Kasumi-1 (cell line): ENCODE measurements around the gene DAG1.

Experiments used
- DNase-seq, 2 experiments: peaks; one replicate each; lab custom pipeline; 2025; lab: John Stamatoyannopoulos, UW

Gene DAG1

DNA sequence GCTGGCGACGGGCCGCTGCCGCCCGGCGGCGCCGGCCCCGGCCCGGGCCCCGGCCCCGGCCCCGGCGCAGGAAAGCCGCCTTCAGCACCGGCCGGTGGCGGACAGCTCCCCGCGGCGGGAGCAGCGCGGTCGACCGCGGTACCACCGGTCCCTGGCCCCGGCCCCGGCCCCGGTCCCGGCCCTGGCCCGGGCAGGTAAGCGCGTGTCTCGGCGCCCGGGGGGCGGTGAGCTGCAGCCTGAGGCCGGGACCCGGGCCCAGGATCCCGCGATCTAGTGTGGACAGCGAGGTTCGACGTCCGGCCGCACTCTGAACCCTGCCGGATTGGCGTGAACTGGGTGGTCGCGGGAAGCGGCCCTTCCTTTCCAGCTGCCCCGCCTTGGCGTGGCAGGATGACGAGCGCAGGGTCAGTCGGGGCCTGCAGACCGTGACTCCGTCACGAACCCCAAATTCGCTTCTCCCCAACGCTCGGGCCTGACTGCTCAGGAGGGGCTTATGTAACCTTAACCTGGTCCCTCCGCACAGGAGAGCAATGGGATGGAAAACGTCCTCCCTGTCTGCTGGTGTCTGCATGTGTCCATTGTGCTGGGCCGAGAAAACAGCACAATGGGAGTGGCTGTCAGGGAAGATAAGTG, 84.7 kb downstream of the DAG1 start:
- no peak for DNase-seq

DNA sequence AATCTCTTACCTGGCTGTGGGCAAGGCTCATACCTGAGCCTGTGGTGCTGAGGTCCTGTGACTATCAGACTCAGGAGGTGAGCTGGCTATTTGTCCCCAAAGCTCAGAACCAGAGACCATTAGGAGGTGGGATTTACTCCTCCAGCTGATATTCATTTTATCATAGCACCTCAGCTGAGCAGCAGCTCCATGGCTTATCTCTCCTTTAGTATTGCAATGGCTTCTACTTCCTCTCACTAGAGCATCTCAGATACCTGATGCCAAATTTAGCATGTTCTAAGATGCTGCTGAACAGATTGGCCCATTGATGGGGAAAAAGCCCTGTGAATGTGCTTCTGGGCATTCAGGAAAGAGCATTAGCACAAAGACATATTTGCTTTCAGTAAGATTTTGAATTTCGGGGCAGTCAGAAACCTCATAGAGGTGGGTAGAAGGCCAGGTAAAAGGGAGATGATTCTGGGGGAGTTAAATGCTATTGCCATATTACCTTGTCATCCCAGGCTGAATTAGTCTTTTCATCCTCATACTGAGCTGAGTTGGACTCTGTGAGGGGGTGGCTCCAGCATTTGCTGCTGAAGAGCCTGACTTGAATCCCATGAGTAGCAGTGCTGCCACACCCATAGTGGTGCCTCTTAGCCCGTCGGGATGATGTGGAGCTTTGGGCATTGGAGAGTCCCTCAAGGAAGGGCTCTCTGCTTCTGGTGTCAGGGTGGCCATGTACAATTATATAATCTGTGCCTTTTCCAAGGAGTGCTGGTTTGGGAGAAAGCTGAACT, 86.6 kb downstream of the DAG1 start:
- DNase-seq: no peak

DNA sequence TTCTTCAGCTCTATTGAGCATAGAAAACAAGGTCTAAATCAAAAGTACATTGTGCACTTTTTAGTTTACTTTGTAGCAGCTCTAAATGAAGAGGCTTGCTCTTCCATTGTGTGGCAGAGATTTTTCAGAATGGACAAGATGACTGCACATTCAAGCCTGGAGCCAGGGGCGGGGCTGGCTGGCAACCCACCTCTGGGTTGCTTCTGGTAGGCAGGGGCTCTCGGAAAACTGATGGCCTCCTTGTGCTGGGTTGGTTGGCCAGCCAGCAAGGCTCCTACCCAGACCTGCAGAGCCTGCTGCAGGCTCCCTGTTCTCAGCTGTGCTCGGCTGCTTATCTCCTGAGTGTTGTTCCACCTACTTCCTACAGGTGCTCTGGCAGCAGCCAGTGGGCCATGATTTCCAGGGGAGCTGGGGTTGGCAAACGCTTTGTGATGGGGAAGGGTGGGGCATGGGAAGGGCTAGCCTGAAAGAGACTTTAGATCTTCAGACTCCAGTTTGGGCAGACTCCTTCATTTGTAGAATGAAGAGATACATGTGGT, 93.0 kb downstream of the DAG1 start:
- DNase-seq: no peak

GRCh38 chr3:49563766-49564165, 93.7 kb downstream of the DAG1 start:
- no peak for DNase-seq

- DNase-seq: peak; percentile 18 to 29
Measured at GRCh38 chr3:49566312-49566711, 96.2 kb downstream of the DAG1 start.

GRCh38 chr3:49567406-49567805, 97.3 kb downstream of the DAG1 start:
- no peak for DNase-seq

GRCh38 chr3:49568965-49569364, 98.9 kb downstream of the DAG1 start:
- no peak for DNase-seq

DNA sequence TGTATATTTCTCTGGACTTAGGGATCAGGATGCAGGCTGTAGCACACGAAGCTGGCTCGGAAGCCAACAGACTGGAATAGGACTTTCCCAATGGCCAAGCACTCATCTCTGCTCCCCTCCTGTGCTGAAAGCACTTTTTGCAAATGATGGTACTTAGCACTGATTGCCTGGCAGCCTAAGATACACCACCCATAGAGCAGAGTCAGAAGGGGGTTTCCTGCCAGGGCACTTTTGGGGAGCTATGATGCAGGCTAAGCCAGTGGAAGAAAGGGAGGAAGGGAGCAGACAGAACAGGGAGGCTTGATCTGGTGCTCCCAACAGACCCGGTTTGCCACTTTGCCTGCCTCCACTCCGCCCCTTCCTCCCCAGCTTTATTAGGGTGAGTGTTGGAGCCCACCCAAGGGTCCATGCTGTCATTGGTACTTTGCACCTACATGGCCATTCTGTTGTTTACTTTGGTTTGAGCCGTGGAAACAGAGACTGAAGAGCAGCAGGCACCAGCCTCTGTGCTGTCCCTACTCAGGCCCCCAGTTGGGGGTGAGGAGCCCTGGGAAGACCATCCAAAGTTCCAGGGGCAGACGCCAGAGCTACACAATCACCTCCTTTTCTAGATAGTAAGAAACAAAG, 100.1 kb downstream of the DAG1 start:
- DNase-seq: no peak

- DNase-seq: no peak
Measured at GRCh38 chr3:49582177-49582576, 112.1 kb downstream of the DAG1 start.
